Activated T-helper 9 cell treated with anti-CD3 and anti-CD28 coated beads, Interleukin-2, amount 50 U/mL, for 16 hours (primary cell): ENCODE results near the gene R3HDML.
"Not testable (repeated sequence)": the region's sequence is repeated elsewhere in the genome, so short reads cannot be mapped to it uniquely, and the experiment has no call there.

Source experiments
- DNase-seq: peaks from one replicate; pipeline ENCODE4 v3.0.0-alpha.2; 2020; ENCODE audit warnings: low read depth

R3HDML gene

GRCh38 chr20:44336725-44337380, at the start of gene R3HDML:
R3HDML (plus strand) TSS chr20:44337043; CDS start chr20:44337158, 115 bp downstream.
- DNase-seq = no peak

GRCh38 chr20:44287272-44288097, 49.4 kb upstream of the R3HDML start:
- DNase-seq = no peak

- DNase-seq = no peak
Observed at GRCh38 chr20:44288252-44288651, 48.6 kb upstream of the R3HDML start.

GRCh38 chr20:44291754-44292153, 45.1 kb upstream of the R3HDML start:
- DNase-seq = no peak

GRCh38 chr20:44296011-44296410, 40.8 kb upstream of the R3HDML start:
- DNase-seq = no peak

GRCh38 chr20:44297721-44298120, 39.1 kb upstream of the R3HDML start:
- DNase-seq = no peak

GRCh38 chr20:44299011-44299535, 37.8 kb upstream of the R3HDML start:
- not testable (repeated sequence) for DNase-seq

GRCh38 chr20:44301285-44301684, 35.6 kb upstream of the R3HDML start:
- DNase-seq = no peak

- DNase-seq = no peak
Observed at GRCh38 chr20:44302026-44302669, 34.7 kb upstream of the R3HDML start.

- DNase-seq = no peak
Observed at GRCh38 chr20:44302736-44303135, 34.1 kb upstream of the R3HDML start.

- no peak for DNase-seq
Observed at GRCh38 chr20:44304383-44304782, 32.5 kb upstream of the R3HDML start.

GRCh38 chr20:44306927-44307326, 29.9 kb upstream of the R3HDML start:
- no peak for DNase-seq

GRCh38 chr20:44309763-44310663, 26.8 kb upstream of the R3HDML start:
- DNase-seq = no peak

GRCh38 chr20:44310664-44311639, 25.9 kb upstream of the R3HDML start, which contains the start of gene FITM2:
FITM2 (minus strand) TSS chr20:44311202; CDS start chr20:44311148, 54 bp downstream.
- peak; percentile 99 for DNase-seq

- DNase-seq = no peak
Observed at GRCh38 chr20:44314870-44315269, 22.0 kb upstream of the R3HDML start.

GRCh38 chr20:44319839-44320422, 16.9 kb upstream of the R3HDML start:
- DNase-seq = no peak

GRCh38 chr20:44324343-44324742, 12.5 kb upstream of the R3HDML start:
- no peak for DNase-seq

GRCh38 chr20:44326391-44327159, 10.3 kb upstream of the R3HDML start:
- DNase-seq = no peak

- DNase-seq = not testable (repeated sequence)
Observed at GRCh38 chr20:44327748-44328147, 9.1 kb upstream of the R3HDML start.
